ENCODE data around the gene TP53INP2. TPM values are rescaled to one million over a fixed set of nuclear protein-coding genes. Genes with fewer than 3 reads are reported as not detected.

Gene TP53INP2
- total and polyA plus RNA-seq, 2 of the 13 experiments (the other 11 are each of a cell fraction or from before 2014, with no cell fraction given), result 5.2 to 18.8 TPM

DNA sequence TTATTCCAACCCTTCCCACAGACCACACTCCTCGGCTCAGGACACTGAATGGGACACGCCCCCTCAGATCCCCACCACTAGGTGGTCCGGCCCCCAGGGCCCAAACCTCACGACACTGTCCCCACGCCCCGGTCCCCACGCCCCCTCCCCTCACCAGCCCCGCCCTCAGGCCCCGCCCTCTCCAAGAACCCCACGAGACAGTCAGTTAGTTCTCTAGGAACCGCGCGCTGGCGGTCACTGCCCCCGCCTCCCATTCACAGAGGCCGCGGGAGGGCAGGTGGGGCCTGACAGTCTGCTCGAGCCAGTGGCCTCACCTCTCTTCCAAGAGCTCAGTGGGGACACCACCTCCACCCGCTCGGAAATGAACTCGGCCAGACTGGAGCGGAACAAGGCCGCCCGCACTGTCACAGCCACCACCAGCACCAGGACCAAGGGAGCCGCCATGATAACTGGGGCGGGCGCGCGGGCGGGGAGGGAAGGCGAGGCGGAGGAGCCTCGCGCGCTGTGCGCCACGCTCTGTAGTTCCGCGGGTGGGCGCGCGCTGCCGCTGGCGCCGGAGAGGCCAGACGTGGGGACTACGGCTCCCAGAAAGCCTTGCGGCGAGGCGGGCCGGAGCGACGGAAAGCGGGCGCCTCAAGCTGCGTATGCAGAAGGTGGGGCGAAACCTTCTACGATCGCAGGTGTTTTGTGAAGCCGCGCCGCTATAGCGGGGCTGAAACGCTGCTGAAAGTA lies 27.3 kb upstream of the TP53INP2 start, which contains the start of gene PIGU (continued):
- peak; percentile 86; the same call in 1 of the 2 replicates for TF ChIP-seq HOXD1 (CRISPR knock-in tag; IDR thresholded peaks at IDR 0.05)
- peak; percentile 88; the same call in 1 of the 2 replicates for TF ChIP-seq ZKSCAN8 (CRISPR knock-in tag; IDR thresholded peaks at IDR 0.05; ENCODE audit: borderline replicate concordance)
- no peak for TF ChIP-seq HHEX (CRISPR knock-in tag; IDR thresholded peaks at IDR 0.05)
- TF ChIP-seq MZF1 (CRISPR knock-in tag; IDR thresholded peaks at IDR 0.05; ENCODE audit: borderline replicate concordance), result 0 out of 2 replicates have a peak, but pooled peaks have one; percentile 59
- TF ChIP-seq ZNF350 (CRISPR knock-in tag; IDR thresholded peaks at IDR 0.05; ENCODE audit: borderline replicate concordance, low read depth), result peak; percentile 93
- TF ChIP-seq, protein P1, sequence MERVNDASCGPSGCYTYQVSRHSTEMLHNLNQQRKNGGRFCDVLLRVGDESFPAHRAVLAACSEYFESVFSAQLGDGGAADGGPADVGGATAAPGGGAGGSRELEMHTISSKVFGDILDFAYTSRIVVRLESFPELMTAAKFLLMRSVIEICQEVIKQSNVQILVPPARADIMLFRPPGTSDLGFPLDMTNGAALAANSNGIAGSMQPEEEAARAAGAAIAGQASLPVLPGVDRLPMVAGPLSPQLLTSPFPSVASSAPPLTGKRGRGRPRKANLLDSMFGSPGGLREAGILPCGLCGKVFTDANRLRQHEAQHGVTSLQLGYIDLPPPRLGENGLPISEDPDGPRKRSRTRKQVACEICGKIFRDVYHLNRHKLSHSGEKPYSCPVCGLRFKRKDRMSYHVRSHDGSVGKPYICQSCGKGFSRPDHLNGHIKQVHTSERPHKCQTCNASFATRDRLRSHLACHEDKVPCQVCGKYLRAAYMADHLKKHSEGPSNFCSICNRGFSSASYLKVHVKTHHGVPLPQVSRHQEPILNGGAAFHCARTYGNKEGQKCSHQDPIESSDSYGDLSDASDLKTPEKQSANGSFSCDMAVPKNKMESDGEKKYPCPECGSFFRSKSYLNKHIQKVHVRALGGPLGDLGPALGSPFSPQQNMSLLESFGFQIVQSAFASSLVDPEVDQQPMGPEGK (CRISPR knock-in tag; IDR thresholded peaks at IDR 0.05), result peak; percentile 81
- TF ChIP-seq, protein P2, sequence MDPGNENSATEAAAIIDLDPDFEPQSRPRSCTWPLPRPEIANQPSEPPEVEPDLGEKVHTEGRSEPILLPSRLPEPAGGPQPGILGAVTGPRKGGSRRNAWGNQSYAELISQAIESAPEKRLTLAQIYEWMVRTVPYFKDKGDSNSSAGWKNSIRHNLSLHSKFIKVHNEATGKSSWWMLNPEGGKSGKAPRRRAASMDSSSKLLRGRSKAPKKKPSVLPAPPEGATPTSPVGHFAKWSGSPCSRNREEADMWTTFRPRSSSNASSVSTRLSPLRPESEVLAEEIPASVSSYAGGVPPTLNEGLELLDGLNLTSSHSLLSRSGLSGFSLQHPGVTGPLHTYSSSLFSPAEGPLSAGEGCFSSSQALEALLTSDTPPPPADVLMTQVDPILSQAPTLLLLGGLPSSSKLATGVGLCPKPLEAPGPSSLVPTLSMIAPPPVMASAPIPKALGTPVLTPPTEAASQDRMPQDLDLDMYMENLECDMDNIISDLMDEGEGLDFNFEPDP (CRISPR knock-in tag; conservative IDR thresholded peaks at IDR 0.05), result no peak
- no peak for TF ChIP-seq GLI4 (CRISPR knock-in tag; IDR thresholded peaks at IDR 0.05; ENCODE audit: borderline replicate concordance)
- no peak for TF ChIP-seq ZNF549 (CRISPR knock-in tag; IDR thresholded peaks at IDR 0.05)
- TF ChIP-seq PHB2 (IDR thresholded peaks at IDR 0.05; ENCODE audit: partially characterized antibody), result no peak
- TF ChIP-seq IKZF4 (CRISPR knock-in tag; IDR thresholded peaks at IDR 0.05; ENCODE audit: borderline replicate concordance, low read depth, not compliant biosample characterization), result peak; percentile 89
- TF ChIP-seq, protein P3, sequence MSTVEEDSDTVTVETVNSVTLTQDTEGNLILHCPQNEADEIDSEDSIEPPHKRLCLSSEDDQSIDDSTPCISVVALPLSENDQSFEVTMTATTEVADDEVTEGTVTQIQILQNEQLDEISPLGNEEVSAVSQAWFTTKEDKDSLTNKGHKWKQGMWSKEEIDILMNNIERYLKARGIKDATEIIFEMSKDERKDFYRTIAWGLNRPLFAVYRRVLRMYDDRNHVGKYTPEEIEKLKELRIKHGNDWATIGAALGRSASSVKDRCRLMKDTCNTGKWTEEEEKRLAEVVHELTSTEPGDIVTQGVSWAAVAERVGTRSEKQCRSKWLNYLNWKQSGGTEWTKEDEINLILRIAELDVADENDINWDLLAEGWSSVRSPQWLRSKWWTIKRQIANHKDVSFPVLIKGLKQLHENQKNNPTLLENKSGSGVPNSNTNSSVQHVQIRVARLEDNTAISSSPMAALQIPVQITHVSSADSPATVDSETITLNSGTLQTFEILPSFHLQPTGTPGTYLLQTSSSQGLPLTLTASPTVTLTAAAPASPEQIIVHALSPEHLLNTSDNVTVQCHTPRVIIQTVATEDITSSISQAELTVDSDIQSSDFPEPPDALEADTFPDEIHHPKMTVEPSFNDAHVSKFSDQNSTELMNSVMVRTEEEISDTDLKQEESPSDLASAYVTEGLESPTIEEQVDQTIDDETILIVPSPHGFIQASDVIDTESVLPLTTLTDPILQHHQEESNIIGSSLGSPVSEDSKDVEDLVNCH (CRISPR knock-in tag; IDR thresholded peaks at IDR 0.05), result no peak
- TF ChIP-seq ZNF607 (CRISPR knock-in tag; IDR thresholded peaks at IDR 0.05; ENCODE audit: borderline replicate concordance), result peak; percentile 54; the same call in 1 of the 2 replicates
- TF ChIP-seq, protein P4, sequence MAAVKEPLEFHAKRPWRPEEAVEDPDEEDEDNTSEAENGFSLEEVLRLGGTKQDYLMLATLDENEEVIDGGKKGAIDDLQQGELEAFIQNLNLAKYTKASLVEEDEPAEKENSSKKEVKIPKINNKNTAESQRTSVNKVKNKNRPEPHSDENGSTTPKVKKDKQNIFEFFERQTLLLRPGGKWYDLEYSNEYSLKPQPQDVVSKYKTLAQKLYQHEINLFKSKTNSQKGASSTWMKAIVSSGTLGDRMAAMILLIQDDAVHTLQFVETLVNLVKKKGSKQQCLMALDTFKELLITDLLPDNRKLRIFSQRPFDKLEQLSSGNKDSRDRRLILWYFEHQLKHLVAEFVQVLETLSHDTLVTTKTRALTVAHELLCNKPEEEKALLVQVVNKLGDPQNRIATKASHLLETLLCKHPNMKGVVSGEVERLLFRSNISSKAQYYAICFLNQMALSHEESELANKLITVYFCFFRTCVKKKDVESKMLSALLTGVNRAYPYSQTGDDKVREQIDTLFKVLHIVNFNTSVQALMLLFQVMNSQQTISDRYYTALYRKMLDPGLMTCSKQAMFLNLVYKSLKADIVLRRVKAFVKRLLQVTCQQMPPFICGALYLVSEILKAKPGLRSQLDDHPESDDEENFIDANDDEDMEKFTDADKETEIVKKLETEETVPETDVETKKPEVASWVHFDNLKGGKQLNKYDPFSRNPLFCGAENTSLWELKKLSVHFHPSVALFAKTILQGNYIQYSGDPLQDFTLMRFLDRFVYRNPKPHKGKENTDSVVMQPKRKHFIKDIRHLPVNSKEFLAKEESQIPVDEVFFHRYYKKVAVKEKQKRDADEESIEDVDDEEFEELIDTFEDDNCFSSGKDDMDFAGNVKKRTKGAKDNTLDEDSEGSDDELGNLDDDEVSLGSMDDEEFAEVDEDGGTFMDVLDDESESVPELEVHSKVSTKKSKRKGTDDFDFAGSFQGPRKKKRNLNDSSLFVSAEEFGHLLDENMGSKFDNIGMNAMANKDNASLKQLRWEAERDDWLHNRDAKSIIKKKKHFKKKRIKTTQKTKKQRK (IDR thresholded peaks at IDR 0.05; ENCODE audit: low read length), result no peak
- TF ChIP-seq NCOR1 (IDR thresholded peaks at IDR 0.05; ENCODE audit: borderline replicate concordance, low read length), result 0 out of 2 replicates have a peak, but pooled peaks have one; percentile 13
- TF ChIP-seq RFXAP (CRISPR knock-in tag; IDR thresholded peaks at IDR 0.05; ENCODE audit: borderline replicate concordance), result peak; percentile 73; the same call in 1 of the 2 replicates
- TF ChIP-seq SETDB1 (CRISPR knock-in tag; IDR thresholded peaks at IDR 0.05; ENCODE audit: borderline replicate concordance), result no peak
